Measurements from ENCODE around the gene HS3ST6.
"Not testable (repeated sequence)": the region's sequence is repeated elsewhere in the genome, so short reads cannot be mapped to it uniquely, and the experiment has no call there.

Gene HS3ST6

DNA sequence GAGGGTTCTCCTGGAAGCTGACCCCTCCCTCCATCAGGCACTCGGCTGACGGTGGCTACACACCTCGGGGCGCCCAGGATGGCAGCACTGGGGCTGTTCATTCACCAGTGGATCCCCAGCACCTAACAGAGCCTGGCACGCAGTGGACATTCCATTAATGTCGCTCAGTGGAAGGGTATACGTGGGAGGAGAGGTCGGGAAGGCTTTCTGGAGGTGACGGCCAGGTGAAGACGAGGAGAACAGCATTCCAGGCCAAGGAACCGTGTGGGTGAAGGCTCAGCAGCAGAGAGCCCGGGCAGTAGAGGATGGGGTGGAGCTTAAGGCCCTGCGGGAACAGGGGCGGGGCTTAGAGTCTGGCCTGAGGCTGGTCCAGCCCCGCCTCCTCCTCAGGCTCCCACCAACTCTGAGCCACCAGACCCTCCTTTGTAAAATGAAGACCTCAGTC, 2.5 kb upstream of the HS3ST6 start:
- Histone ChIP-seq H3K4me3 (ENCODE audit: low read length) (no peak overlapping the region), H3K9me3 (ENCODE audit: insufficient read depth, low read depth, low read length) (no peaks in the 10 kb centered on the region), H3K36me3 (ENCODE audit: insufficient read depth, low read depth, low read length) (no peaks in the 10 kb centered on the region), H3K4me1 (ENCODE audit: insufficient read depth, low read length) (no peaks in the 10 kb centered on the region; the same call in 1 of the 2 replicates), H3K9ac (ENCODE audit: low read depth, low read length) (no peak overlapping the region), H3K27ac (ENCODE audit: low read length) (no peak overlapping the region), H3K27me3 (ENCODE audit: insufficient read depth, low read length) (peaks cover 94% of the 10 kb centered on the region)

DNA sequence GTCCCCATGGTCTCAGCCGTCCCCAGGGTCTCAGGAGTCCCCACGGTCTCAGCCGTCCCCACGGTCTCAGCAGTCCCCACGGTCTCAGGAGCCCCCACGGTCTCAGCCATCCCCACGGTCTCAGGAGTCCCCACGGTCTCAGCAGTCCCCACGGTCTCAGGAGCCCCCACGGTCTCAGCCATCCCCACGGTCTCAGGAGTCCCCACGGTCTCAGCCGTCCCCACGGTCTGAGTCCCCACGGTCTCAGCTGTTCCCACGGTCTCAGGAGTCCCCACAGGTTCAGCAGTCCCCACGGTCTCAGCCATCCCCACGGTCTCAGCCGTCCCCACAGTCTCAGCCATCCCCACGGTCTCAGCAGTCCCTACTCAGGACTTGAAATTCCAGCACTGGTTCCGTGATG, 1.9 kb upstream of the HS3ST6 start:
- H3K9me3 ChIP-seq (ENCODE audit: insufficient read depth, low read depth, low read length); H3K4me1 ChIP-seq (ENCODE audit: insufficient read depth, low read length); H3K9ac ChIP-seq (ENCODE audit: low read depth, low read length); H3K4me3 ChIP-seq (ENCODE audit: low read length); H3K27ac ChIP-seq (ENCODE audit: low read length); H3K36me3 ChIP-seq (ENCODE audit: insufficient read depth, low read depth, low read length): not testable (repeated sequence)
- peaks cover 94% of the 10 kb centered on the region for H3K27me3 ChIP-seq (ENCODE audit: insufficient read depth, low read length)

DNA sequence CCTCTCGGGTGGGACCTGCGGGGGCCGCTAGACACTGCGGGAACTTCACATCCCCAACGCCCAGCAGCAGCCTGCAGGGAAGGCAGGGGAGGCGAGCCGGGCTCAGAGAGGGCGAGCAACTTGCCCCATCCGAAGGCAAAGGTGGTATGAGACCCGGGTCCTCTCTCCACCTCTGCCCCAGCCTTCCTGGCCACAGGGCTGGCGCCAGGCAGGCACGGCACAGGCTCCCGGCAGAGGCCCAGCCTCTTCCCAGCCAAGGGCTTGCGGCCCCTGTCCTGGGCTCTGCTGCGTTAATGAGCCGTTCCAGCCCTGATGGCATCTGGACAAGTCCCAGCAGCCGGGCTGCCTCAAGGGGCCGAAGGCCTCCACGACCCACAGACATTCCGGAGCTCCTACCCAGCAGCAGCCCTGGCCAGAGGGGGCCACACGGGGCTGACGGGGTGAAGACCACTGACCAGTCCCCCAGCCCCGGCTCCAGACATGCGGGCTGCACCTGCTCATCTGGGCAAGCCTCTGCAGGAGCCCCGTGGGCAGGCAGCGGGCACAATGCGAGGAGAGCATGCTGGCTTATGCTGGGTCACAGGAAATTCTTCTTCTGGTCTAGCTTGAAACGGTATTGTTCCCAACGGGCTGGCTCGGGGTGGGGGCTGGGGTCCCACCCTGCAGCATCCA, 1.2 kb upstream of the HS3ST6 start:
- H3K9ac ChIP-seq (ENCODE audit: low read depth, low read length), result no peak overlapping the region
- H3K9me3 ChIP-seq (ENCODE audit: insufficient read depth, low read depth, low read length), result no peaks in the 10 kb centered on the region
- peaks cover 97% of the 10 kb centered on the region for H3K27me3 ChIP-seq (ENCODE audit: insufficient read depth, low read length)
- H3K36me3 ChIP-seq (ENCODE audit: insufficient read depth, low read depth, low read length), result no peaks in the 10 kb centered on the region
- no peak overlapping the region for H3K27ac ChIP-seq (ENCODE audit: low read length)
- no peak overlapping the region for H3K4me3 ChIP-seq (ENCODE audit: low read length)
- no peaks in the 10 kb centered on the region; the same call in 1 of the 2 replicates for H3K4me1 ChIP-seq (ENCODE audit: insufficient read depth, low read length)

DNA sequence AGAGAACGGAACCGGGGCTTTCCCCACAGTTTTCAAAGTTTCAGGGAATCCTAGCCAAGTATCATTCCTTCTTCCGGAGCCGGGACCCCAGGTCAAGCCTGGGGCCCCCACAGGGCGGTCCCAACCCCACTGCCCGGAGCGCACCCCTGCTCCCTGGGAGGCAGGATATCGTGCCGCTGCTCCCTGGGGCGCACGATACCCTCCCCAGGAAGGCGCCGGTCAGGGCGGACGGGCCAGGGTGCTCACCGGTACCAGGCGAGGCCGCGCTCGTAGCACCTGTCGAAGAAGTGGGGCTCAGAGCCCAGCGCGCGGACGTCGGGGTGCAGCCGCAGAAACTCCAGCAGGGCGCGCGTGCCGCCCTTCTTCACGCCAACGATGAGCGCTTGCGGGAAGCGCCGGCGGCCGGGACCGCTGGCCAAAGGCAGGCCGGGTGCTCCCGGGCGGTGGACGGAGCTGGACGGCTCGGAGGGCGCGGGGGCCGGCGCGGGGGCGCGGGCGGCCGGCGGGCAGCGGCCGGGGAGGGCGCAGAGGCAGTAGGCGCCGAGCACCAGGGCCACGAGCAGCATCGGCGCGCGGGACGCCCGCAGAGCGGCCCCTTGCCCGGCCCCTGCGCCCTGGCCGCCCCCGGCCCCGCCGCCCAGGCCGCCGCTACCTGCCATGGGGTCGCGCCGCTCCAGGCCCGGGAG, 407 bp downstream of the HS3ST6 start:
- Histone ChIP-seq H3K36me3 (ENCODE audit: insufficient read depth, low read depth, low read length) (no peaks in the 10 kb centered on the region), H3K4me3 (ENCODE audit: low read length) (peak overlapping the region; percentile 42; the same call in 1 of the 2 replicates), H3K9ac (ENCODE audit: low read depth, low read length) (no peak overlapping the region), H3K4me1 (ENCODE audit: insufficient read depth, low read length) (no peaks in the 10 kb centered on the region; the same call in 1 of the 2 replicates), H3K27me3 (ENCODE audit: insufficient read depth, low read length) (peaks cover 90% of the 10 kb centered on the region), H3K9me3 (ENCODE audit: insufficient read depth, low read depth, low read length) (no peaks in the 10 kb centered on the region), H3K27ac (ENCODE audit: low read length) (no peak overlapping the region)

DNA sequence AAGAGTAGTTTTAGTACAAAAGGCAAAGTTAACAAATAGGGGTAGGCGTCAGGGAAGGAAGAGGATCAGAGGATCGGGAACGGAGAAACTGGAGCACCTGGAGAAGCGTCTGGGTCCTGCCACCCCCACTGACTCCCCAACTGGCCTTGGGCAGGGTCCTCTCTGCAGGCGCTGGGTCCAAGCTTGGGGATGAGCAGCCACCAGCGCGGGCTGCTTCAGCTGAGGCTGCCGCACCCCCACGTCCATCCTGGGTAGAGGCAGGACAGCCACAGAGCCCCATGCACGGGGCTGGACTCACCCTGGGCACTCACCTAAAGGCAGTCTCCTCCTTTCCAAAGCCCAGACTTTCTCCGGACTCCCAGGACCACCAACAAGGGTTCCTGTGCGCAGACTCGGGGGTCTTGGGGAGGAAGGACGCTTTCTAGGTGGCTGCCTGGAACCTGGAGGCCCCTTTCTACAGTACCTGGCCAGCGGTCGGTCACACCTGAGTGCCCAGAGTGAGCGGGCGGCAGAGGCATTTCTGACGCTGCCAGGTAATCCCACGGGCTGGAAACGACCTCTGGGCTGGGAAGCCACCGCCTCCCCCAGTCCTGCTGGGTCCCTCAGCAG, 1.1 kb downstream of the HS3ST6 start:
- Histone ChIP-seq H3K4me1 (ENCODE audit: insufficient read depth, low read length) (no peaks in the 10 kb centered on the region; the same call in 1 of the 2 replicates), H3K4me3 (ENCODE audit: low read length) (peak overlapping the region; percentile 43; the same call in 1 of the 2 replicates), H3K9ac (ENCODE audit: low read depth, low read length) (no peak overlapping the region), H3K36me3 (ENCODE audit: insufficient read depth, low read depth, low read length) (no peaks in the 10 kb centered on the region), H3K9me3 (ENCODE audit: insufficient read depth, low read depth, low read length) (no peaks in the 10 kb centered on the region), H3K27me3 (ENCODE audit: insufficient read depth, low read length) (peaks cover 84% of the 10 kb centered on the region), H3K27ac (ENCODE audit: low read length) (no peak overlapping the region)

DNA sequence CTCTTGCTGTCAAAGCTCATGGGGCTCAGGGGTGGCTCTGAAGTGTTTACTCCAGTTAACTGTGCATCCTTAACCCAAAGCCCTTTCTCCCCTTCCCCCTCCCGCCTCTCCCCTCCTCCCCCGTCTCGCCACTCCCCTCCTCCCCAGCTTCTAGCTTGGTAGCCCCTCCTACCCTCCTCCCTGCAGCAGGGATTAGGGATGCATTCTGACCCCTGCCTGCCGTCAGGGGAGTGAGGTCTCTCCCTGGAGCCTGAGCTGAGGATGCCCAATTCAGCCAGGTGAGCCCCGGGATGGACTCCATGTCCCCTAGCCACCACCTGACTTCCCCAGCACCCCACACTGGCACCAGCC, 1.6 kb downstream of the HS3ST6 start:
- no peaks in the 10 kb centered on the region for H3K36me3 ChIP-seq (ENCODE audit: insufficient read depth, low read depth, low read length)
- H3K4me1 ChIP-seq (ENCODE audit: insufficient read depth, low read length), result no peaks in the 10 kb centered on the region; the same call in 1 of the 2 replicates
- no peak overlapping the region for H3K27ac ChIP-seq (ENCODE audit: low read length)
- no peak overlapping the region for H3K9ac ChIP-seq (ENCODE audit: low read depth, low read length)
- peaks cover 79% of the 10 kb centered on the region for H3K27me3 ChIP-seq (ENCODE audit: insufficient read depth, low read length)
- peak overlapping the region; percentile 43; the same call in 1 of the 2 replicates for H3K4me3 ChIP-seq (ENCODE audit: low read length)
- H3K9me3 ChIP-seq (ENCODE audit: insufficient read depth, low read depth, low read length), result no peaks in the 10 kb centered on the region

DNA sequence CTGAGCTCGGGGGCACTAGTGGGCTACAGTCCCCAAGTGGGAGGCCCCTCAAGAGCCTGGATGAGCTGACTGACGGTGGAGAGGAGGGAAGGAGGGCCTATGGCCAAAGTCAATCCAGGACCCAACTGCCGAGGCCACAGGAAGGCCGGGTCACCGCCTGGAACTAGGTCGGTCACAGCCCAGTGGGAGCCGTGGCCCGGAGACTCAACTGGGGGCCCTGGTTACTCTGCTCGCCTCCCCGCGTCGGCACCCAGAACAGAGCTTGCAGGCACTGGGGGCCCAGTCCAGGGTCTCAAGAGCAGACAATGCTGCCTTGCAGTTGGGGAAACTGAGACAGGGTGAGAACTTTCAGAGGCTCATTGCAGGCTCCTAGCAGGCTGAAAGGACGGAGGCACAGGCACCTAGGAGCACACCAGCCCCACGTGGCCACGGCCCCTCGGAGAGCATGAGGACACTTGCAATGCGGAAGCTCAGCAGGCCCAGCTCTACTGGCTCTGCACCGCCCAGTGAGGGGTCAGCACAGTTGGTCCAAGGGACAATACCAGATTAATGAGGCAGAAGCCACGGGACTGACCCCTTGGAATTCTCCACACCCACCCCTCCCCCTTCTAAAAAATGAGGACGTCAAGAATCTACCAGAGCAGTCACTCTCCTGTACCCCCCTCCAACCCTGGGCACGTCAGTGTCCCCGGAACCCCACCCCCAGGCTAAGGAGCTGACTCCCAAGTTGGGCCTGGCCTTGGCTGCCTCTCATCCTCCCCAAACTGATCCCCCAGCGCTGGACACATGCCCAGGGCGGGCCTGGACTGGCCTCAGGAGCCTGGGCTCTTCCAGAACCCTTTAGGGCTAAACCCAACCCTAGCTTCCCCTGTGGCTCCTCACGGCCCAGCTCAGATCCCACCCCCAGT, 2.2 kb downstream of the HS3ST6 start:
- Histone ChIP-seq H3K27me3 (ENCODE audit: insufficient read depth, low read length) (peaks cover 72% of the 10 kb centered on the region), H3K4me3 (ENCODE audit: low read length) (no peak overlapping the region), H3K36me3 (ENCODE audit: insufficient read depth, low read depth, low read length) (no peaks in the 10 kb centered on the region), H3K9ac (ENCODE audit: low read depth, low read length) (no peak overlapping the region), H3K27ac (ENCODE audit: low read length) (no peak overlapping the region), H3K9me3 (ENCODE audit: insufficient read depth, low read depth, low read length) (no peaks in the 10 kb centered on the region), H3K4me1 (ENCODE audit: insufficient read depth, low read length) (no peaks in the 10 kb centered on the region; the same call in 1 of the 2 replicates)

DNA sequence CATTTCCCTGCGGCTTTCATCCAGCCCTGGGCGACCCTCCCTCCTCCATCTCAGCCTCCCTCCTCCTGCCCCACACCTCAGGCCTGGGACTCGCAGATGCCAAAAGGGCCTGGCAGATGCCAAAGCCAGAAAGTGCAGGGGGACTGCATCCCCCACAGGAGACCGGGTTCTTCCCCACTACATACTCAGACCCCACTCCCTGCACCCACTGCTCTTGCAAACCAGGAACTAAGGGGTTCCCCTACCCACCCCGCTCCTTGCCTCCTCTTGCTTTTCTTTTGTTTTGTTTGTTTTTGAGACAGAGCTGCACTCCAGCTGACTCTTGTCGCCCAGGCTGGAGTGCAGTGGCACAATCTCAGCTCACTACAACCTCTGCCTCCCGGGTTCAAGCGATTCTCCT, 3.2 kb downstream of the HS3ST6 start:
- no peaks in the 10 kb centered on the region; the same call in 1 of the 2 replicates for H3K4me1 ChIP-seq (ENCODE audit: insufficient read depth, low read length)
- no peak overlapping the region for H3K27ac ChIP-seq (ENCODE audit: low read length)
- no peak overlapping the region for H3K9ac ChIP-seq (ENCODE audit: low read depth, low read length)
- H3K4me3 ChIP-seq (ENCODE audit: low read length), result no peak overlapping the region
- H3K9me3 ChIP-seq (ENCODE audit: insufficient read depth, low read depth, low read length), result no peaks in the 10 kb centered on the region
- no peaks in the 10 kb centered on the region for H3K36me3 ChIP-seq (ENCODE audit: insufficient read depth, low read depth, low read length)
- peaks cover 62% of the 10 kb centered on the region for H3K27me3 ChIP-seq (ENCODE audit: insufficient read depth, low read length)

DNA sequence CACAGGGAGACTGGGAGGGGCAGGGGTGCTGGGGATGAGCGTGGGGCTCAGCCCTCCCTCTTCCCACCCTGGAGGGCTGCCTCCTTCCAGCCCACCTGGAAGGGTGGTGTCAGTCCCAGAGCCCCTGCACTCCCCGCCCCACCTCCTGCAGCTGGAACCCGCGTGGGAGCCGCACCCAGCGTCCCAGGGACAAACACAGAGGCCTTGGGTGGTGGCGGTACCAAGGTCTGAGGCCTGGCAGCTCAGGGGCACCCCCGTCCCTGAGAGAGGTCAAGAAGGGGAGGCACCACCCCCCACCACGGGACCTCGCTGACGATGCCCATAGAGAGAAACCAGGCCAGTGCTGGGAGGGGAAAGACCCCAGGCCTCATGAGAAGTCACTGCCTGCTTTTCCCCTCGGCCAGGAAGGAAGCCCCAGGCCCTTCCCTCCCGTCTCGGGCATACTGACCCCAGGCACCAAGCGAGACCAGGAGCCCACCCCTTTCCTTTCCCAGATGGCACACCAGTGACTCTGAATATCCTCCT, 4.1 kb downstream of the HS3ST6 start:
- no peak overlapping the region for H3K27ac ChIP-seq (ENCODE audit: low read length)
- no peaks in the 10 kb centered on the region; the same call in 1 of the 2 replicates for H3K4me1 ChIP-seq (ENCODE audit: insufficient read depth, low read length)
- H3K4me3 ChIP-seq (ENCODE audit: low read length), result no peak overlapping the region
- H3K36me3 ChIP-seq (ENCODE audit: insufficient read depth, low read depth, low read length), result no peaks in the 10 kb centered on the region
- no peaks in the 10 kb centered on the region for H3K9me3 ChIP-seq (ENCODE audit: insufficient read depth, low read depth, low read length)
- peaks cover 54% of the 10 kb centered on the region for H3K27me3 ChIP-seq (ENCODE audit: insufficient read depth, low read length)
- H3K9ac ChIP-seq (ENCODE audit: low read depth, low read length), result no peak overlapping the region

DNA sequence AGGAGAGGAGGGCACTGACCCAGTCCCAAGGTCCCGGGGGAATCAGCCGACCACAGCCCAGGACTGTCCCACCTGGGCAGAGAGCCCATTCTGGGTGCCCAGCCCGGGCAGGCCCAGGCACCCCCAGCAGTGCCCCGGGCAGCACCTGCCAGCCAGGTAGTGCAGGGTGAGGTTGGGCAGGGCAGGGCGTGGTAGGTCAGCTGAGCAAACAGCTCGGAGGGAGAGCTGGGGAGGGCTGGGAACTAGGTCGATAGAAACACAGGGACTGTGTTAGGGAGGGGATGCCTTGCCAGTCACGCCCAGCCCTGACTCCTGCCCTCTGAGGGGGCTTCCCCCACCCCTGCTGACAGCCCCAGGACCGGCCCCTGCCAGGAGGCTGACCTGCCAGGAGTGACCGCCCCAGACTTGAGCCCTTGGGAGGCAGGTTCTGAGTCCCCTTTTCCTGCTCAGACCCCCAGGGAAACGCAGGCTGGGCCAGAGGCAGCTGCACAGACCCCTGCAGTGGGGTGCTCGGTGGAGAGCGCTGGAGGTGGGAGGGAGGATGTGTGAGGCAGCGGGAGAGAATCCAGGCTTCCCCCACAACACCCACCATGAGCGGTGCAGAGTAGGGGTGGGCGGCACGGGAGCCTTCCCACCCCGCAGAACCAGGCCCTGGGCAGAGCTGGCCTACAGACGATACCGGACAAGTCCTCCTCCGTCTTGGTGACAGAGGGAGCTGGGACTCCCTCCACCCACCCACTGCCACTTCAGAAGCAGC, 4.7 kb downstream of the HS3ST6 start:
- Histone ChIP-seq H3K27me3 (ENCODE audit: insufficient read depth, low read length) (peaks cover 50% of the 10 kb centered on the region), H3K27ac (ENCODE audit: low read length) (no peak overlapping the region), H3K4me1 (ENCODE audit: insufficient read depth, low read length) (no peaks in the 10 kb centered on the region; the same call in 1 of the 2 replicates)

More for the DNA sequence above, 4.7 kb downstream of the HS3ST6 start:
- Histone ChIP-seq H3K9ac (ENCODE audit: low read depth, low read length) (no peak overlapping the region), H3K36me3 (ENCODE audit: insufficient read depth, low read depth, low read length) (no peaks in the 10 kb centered on the region), H3K4me3 (ENCODE audit: low read length) (no peak overlapping the region), H3K9me3 (ENCODE audit: insufficient read depth, low read depth, low read length) (no peaks in the 10 kb centered on the region)

Measured in iPS-20b (cell line).